Stimulated activated CD4-positive, alpha-beta T cell treated with anti-CD3 and anti-CD28 coated beads, Interleukin-15, amount 100 ng/mL, for 1 hour (primary cell): ENCODE results near the gene ZBTB12.
"Not testable (repeated sequence)": the region's sequence is repeated elsewhere in the genome, so short reads cannot be mapped to it uniquely, and the experiment has no call there.

Source experiments
- DNase-seq, 2 donors: peaks; one replicate each; pipeline ENCODE4 v3.0.0-alpha.2; 2020; ENCODE audit warnings: low read depth in 1 of 2, low spot score in 1 of 2

The ZBTB12 gene

GRCh38 chr6:31877125-31877650 lies 24.7 kb downstream of the ZBTB12 start:
- DNase-seq, result no peak

DNA sequence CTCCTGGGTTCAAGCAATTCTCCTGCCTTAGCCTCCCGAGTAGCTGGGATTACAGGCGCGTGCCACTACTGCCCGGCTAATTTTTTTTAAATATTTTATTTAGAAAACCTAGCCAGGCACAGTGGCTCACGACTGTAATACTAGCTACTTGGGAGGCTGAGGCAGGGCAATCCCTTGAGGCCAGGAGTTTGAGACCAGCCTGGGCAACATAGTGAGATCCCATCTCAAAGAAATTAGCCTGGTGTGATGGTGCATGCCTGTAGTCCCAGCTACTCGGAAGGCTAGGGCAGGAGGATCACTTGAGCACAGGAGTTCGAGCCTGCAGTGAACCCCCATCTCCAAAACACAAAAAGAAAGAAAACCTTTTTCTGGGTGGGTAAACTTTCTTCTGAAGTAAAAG lies 25.5 kb downstream of the ZBTB12 start:
- DNase-seq, result no peak

GRCh38 chr6:31875877-31876276 lies 26.0 kb downstream of the ZBTB12 start:
- DNase-seq, result no peak

DNA sequence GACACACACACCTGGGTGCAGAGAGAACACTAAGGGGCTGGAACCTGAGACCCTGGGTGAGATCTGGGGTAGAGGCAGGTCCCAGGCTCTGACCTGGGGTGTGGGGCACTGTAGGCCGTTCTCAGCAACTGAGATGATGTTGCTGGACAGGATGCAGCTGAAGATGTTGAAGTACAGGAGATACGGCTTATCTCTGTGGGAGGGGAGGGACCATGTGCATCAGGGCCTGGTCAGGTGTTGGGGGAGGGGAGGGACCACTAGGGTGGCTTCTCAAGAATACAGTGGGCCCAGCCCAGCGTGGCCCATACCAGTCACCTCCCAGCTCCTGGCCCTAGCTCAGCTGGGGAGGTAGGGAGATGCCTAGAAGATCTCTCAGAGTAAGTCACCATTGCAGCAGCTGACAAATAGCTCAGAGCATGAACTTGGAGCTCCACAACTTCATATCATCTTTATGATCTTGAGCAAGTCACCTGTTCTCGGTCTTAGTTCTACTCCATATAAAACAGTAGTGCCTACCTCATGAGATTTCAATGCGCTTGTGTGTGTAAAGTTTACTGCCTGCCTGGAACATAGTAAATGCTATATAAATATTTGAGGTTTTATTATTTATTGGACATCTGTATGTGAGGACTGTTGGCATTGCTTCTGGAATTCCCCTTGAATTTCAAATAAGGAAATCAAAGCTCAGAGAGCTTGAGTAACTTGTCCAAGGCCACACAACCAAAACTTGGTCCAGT lies 26.9 kb downstream of the ZBTB12 start:
- DNase-seq, result no peak

GRCh38 chr6:31874084-31874670 lies 27.7 kb downstream of the ZBTB12 start:
- no peak for DNase-seq

- no peak for DNase-seq
Observed at GRCh38 chr6:31871046-31871659, 30.7 kb downstream of the ZBTB12 start.

DNA sequence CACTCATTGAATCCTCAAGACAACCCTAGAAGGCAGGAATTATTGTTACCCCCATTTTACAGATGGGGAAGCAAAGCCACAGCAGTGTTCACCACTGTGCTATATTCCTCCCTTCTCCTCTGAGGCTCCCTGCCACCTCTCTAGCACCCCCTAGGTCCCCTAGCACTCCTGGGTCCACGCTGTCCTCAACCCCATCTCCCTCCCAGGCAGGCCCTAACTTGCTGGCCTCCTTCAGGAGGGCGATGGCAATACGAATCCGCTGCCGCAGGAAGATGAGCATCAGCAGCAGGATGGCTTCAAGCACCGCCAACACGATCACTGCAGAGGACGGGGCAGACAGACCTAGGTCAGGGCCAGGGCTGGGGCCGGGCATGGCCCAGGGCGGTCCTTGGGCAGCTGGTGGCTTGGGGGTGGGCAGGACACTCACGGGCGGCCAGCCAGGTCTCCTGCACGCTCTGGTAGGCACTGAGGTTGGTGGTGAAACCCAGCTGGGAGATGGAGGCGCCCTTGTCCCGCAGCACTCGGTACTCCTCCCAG lies 31.4 kb downstream of the ZBTB12 start:
- DNase-seq, result no peak

GRCh38 chr6:31869343-31869742 lies 32.5 kb downstream of the ZBTB12 start:
- no peak for DNase-seq

DNA sequence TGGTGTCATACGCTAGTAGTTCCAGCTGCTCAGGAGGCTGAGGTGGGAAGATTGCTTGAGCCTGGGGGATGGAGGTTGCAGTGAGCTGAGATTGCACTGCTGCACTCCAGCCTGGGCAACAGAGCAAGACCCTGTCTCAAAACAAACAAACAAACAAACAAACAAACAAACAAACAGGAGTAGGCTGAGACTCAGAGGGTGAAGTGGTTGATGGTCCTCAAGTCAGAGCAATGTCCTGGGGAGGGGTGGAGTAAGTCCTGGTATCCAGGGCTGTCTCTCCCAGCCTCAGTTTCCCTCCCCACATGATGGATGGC lies 33.3 kb downstream of the ZBTB12 start:
- DNase-seq, result not testable (repeated sequence)

- no peak for DNase-seq
Observed at GRCh38 chr6:31865205-31866118, 36.4 kb downstream of the ZBTB12 start.

DNA sequence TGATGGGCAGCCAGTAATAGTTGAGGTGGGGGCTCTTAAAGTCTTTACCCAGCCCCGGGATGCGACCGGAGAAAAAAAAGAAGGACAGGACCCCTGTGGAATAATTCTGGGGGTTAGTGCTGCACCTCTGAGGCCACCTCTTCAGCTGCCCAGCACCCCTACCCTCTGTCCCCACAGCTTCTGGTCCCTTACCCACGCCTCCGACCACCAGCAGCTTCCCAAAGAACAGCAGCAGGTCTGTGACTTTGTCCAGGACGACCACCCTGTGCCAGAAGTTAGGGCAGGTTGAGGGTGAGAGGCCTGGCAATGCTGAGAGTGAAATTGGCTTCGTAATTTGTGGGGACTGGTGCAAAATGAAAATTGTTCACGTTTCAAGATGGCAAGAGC lies 37.1 kb downstream of the ZBTB12 start:
- no peak for DNase-seq

DNA sequence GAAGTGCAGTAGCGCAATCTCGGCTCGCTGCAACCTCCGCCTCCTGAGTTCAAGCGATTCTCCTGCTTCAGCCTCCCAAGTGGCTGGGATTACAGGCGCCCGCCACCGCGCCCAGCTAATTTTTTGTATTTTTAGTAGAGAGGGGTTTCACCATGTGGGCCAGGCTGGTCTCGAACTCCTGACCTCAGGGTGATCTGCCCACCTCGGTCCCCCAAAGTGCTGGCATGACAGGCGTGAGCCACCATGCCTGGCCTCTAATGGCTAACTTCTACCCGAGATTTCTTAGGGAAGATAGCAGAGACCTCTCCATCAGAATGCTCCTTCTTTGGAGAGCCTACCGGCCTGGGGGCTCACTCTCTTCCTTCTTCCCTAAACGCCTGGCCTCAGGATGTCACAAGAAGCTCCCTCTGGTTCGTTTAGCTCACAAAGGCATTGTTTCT lies 37.7 kb downstream of the ZBTB12 start:
- not testable (repeated sequence) for DNase-seq

- peak; percentile 92 to 98 for DNase-seq
Observed at GRCh38 chr6:31862344-31863235, 39.3 kb downstream of the ZBTB12 start, which contains the start of gene NEU1. Gene NEU1, minus strand, starts transcription at chr6:31862821. Its CDS starts 45 bp downstream, at chr6:31862776.

- DNase-seq, result no peak
Observed at GRCh38 chr6:31861919-31862343, 40.0 kb downstream of the ZBTB12 start.

- DNase-seq, result no peak
Observed at GRCh38 chr6:31861150-31861549, 40.7 kb downstream of the ZBTB12 start.

DNA sequence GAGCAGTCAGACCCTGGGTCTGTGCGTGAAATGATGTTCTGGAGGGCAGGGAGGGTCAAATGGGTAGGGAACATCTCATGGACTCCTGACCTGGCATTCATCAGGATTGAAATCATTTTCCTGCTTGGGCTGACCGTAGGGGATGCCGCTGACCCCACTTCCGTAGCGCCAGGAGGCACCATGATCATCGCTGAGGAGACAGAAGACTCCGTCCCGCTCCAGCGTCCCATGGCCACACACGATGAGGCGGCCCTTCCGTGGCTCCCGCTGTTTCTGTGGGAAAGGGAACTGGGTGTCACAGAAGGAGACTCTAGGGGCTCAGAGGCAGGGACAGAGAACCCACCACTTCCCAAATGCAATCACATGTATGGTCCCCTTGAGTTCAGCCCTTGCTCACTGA lies 41.5 kb downstream of the ZBTB12 start:
- no peak for DNase-seq

- no peak for DNase-seq
Observed at GRCh38 chr6:31859923-31860322, 42.0 kb downstream of the ZBTB12 start.

DNA sequence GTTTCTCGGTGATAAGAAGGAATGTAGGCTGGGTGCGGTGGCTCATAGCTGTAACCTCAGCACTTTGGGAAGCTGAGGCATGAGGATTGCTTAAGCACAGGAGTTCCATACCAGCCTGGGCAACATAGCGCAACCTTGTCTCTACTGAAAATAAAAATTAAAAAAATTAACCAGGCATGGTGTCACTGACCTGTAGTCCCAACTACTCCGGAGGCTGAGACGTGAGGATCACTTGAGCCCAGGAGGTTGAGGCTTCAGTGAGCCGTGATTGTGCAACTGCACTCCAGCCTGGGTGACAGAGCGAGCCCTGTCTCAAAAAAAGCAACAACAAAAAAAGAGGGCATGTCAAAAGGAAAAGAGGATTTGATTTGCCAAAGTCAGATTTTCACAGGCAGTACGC lies 43.2 kb downstream of the ZBTB12 start:
- no peak for DNase-seq

- not testable (repeated sequence) for DNase-seq
Observed at GRCh38 chr6:31857774-31858173, 44.1 kb downstream of the ZBTB12 start.
